A204.1 (cell line): Measurements from ENCODE around the gene PLCL2.
"Not testable (repeated sequence)": the region's sequence is repeated elsewhere in the genome, so short reads cannot be mapped to it uniquely, and the experiment has no call there.

ENCODE experiments used
- FAIRE-seq: peaks from 2 replicates; lab custom pipeline; 2012; peaks lifted over from hg19 to GRCh38; lab: Jason Lieb, UNC

Gene PLCL2

DNA sequence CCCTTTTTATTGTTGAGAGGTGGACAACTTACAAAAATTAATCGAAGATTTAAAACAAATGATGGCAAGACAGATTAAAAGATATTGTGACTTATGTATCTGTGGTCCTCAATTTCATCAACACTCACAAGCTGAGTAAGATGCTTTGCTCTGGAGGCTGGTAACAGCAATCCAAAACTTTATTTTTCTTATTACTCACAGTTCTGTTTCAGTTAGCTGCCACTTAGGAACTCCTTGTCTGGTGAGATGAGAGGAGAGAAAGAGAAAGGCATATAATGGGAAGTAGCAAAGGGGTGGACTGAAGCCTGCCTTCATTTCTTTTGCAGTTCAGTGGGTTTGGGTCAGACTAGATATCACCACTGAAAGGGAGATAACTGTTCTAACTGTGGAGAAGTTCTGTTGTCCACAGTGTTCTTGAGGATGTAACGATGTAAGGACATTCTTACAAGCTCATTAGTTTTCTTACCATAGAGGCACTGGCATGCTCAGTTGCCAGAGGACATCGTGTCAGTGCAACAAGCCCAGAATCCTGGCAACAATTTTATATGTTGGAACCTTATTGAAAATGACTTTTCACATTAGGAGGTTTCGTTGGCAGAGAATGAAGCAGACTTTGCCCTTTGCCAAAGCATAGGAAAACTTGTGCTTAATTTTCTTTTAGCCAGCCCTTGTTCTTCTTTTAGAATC, 93.6 kb downstream of the PLCL2 start:
- FAIRE-seq, result no peak

DNA sequence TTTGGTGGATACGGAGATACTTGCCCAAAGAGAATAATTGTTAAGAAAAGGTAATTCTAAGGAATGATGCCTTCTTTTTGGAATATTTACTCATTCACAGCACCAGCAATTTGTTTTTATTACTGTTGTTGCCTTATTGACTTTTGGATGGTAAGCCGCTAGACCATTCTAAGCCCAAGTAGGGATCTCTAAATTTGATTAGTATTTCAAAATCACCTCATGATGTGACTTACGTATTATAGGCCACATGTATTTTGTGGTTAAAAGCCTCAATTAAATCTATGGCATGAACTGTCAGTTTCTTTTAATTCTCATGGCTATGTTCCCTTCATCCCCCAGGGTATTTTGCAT, 94.1 kb downstream of the PLCL2 start:
- no peak for FAIRE-seq

DNA sequence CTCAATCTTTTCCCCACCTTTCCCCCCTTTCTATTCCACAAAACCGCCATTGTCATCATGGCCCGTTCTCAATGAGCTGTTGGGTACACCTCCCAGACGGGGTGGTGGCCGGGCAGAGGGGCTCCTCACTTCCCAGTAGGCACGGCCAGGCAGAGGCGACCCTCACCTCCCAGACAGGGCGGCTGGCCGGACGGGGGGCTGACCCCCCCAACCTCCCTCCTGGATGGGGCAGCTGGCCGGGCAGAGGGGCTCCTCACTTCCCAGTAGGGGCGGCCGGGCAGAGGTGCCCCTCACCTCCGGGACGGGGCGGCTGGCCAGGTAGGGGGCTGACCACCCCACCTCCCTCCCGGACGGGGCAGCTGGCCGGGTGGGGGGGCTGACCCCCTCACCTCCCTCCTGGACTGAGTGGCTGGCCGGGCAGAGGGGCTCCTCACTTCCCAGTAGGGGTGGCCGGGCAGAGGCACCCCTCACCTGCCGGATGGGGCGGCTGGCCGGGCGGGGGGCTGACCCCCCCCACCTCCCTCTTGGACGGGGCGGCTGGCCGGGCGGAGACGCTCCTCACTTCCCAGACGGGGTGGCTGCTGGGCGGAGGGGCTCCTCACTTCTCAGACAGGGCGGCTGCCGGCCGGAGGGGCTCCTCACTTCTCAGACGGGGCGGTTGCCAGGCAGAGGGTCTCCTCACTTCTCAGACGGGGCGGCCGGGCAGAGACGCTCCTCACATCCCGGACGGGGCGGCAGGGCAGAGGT, 95.2 kb downstream of the PLCL2 start:
- not testable (repeated sequence) for FAIRE-seq

DNA sequence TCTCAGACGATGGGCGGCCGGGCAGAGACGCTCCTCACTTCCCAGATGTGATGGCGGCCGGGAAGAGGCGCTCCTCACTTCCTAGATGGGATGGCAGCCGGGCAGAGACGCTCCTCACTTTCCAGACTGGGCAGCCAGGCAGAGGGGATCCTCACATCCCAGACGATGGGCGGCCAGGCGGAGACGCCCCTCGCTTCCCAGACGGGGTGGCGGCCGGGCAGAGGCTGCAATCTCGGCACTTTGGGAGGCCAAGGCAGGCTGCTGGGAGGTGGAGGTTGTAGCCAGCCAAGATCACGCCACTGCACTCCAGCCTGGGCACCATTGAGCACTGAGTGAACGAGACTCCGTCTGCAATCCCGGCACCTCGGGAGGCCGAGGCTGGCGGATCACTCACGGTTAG, 95.8 kb downstream of the PLCL2 start:
- not testable (repeated sequence) for FAIRE-seq

DNA sequence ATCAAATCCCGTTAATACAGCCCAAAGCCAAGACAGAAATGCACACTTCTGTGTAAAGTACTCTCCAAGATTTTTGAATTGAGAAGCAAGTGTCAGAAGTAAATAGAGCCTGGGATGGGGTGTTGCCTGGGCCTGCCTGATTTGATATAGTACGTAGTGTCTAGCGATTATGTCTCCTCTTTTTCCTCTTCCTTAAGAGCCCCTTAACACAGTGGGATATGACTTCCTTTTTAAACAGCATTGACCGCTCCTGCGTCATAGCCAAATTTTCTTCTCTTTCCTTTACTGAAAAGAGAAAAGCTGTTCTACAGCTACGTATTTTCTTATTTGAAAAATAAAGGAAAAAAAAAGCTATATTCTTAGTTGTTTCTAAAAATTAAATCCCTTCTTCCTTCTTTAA, 97.7 kb downstream of the PLCL2 start:
- FAIRE-seq, result no peak

DNA sequence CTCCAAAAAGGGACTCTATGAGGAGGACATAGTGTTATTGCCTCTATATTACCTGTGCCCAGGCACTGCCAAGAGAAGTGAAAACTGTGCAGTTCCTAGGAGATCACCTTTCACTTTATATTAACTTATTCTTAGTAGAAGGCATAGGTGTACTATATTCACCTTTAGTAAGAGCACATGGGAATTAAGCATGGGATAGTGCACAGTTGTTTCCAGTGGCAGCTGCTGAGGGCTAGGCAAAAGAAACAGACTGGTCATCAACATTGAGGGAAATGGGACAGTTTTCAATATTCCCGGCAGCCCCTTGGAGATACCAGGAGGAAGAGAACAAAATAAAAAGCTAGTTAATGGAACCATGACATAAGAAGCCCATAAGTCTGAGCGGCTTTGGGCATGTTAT, 100.9 kb downstream of the PLCL2 start:
- FAIRE-seq, result no peak

DNA sequence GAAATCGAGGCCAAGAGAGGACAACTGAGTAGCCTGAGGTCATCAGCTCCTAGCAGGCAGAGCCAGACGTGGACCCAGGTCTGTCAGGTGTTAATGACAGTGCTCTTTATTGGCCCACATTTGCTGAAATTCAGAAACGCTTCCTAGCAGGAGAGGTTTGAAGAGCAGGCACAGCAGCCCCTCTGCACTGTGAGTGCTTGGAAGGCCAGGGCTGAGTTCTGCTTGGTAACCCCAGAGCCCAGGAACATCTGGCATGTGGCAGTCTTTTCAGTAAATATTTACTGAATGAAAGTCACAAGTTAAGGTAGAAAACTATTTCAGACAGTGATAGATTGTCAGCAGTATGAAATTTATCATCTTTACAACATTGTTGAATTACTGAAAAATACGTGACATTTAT, 102.4 kb downstream of the PLCL2 start:
- FAIRE-seq, result no peak

DNA sequence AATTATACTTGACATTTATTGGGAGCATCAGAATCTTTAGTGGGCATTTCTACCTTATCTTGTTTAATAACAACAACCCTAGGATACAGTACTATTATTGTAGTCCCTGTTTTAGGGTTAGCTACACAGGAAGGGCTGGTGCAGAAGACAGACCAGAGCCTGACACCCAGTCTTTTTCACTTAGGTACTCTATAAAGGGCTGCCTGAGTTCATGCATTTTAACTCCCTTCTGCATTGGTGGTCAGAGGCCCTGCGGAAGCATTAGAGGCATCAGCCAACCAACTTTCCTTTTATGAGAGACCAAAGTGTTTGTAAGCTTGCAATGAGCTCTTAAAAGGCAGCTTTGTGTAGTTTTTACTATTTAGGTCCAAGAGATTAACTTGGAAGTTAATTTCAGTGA, 105.4 kb downstream of the PLCL2 start:
- no peak for FAIRE-seq

DNA sequence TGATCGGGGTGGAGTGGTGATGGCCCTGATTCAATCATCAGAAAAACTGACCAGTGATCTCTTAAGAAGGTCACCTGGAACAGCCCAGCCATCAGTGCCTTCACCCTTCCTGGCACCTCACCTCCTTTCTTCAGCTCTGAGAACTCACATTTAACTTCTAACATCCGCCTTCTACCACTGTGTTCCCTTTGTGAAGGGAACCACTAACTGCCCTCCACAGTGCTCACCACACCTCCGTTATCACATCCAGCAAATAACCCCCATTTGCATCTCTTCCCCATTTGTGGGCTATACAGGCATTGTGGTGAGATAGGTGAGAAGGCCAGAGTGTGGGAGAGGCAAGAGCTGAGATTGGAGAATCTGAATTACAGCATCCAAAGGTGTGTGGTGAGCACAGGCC, 107.4 kb downstream of the PLCL2 start:
- no peak for FAIRE-seq

DNA sequence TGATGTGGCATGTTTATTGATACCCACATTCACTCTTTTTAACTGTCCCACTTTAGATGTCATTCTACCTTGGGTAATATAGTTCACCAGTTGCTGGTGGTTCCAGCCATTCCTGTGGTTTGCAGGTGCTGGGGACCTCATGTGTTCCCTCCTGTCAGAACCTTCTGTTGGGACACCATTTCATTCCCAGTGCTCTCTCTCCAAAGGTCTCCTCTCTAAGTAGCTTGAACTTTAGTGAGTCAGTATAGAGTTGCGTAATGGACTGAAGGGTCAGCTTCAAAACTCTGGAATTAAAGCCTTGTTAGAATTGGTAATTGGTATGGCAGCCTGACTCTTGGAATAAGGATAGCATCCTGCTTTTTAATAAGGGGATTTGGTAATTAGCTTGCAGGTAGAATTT, 108.5 kb downstream of the PLCL2 start:
- no peak for FAIRE-seq

DNA sequence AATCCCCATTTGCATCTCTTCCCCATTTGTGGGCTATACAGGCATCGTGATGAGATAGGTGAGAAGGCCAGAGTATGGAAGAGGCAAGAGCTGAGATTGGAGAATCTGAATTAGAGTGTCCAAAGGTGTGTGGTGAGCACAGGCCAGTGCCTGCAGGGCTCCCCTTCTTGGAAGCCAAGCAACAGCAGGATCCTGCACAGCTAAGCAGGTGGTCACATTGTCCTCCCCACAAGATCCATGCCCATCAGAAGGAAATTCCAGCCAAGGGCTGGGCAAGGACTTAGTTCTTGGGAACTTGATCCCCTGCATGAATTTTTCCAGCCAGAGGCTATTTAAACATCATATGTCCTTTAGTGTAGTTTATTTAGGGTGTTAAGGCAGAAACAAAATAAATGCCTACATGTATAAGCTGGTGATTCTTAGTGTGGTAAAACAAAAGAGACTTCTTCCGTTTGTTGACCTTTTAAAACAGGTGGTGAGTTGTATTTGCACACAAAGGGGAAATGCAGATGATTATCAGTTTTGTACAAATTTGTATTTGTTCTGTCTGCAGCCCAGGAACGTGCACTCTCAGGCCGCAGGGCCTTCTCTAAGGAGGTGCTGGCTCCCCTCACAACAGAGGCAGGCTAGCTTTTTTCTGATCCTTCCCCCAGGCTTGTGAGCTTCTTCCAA, 110.2 kb downstream of the PLCL2 start:
- no peak for FAIRE-seq

DNA sequence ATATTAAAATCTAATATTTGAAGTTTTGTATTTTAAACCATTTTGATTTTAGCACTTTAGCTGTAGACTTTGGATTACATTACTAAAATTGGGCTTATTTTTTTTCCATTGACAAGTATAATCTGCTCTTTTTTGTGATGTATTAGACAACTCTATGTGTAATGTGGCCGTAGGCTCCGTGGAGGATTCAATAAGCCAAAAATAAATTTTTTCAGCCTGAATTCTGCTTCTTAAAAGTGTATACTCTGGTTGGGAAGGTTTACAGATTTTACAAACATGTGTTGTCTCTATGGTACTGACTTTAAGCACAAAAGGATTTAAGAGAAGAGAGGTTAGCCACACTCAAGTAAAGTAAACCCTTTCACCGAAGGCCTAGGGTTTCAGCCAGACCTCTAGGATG, 110.8 kb downstream of the PLCL2 start:
- no peak for FAIRE-seq

DNA sequence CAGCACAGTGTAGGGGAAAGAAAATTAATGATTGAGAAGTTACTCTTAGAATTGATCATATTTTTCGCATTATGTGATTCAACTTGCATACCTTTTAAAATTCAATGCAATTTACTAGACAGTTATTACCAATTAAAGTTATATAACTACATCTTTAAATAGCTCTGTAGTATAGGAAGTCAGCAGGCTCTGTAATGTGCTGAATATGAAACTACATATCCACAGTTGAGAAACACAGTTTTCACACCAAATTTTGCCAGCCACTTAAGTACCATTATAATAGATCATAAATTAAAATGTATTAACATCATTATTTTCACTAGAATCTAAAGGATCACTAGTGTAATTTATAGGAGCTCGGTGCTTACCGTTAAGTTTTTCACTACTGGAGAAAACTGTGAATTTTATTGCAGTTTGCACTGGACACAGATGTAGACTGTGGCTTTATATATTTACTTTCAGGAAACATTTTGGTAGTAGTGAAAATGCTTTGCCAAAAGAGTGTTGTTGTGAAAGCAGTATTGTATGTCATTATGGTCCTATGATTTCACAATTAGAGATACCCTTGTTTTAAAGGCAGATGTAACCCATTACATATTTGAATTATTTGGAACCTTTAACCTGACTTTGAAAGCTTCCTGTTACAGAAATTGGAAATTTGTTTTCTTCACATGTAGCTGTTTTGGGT, 113.6 kb downstream of the PLCL2 start:
- no peak for FAIRE-seq

DNA sequence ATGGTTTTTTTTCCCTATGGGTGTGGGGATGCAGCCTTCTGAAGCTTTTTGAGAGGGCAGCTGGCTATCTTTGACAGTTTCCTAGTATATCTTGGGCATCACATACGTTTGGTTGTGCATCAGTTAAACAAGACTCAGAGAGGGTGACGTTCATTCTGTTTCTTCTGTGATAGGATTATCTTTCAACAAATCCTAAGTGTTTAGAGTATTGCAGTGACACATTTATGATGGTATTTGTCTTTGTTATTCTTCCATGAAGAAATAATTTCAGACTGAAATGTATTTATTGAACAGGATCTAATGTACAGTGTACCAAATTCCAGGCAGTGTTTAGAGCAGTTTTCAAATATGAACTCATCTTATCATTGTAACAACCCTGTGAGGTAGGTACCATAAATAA, 114.4 kb downstream of the PLCL2 start:
- no peak for FAIRE-seq

DNA sequence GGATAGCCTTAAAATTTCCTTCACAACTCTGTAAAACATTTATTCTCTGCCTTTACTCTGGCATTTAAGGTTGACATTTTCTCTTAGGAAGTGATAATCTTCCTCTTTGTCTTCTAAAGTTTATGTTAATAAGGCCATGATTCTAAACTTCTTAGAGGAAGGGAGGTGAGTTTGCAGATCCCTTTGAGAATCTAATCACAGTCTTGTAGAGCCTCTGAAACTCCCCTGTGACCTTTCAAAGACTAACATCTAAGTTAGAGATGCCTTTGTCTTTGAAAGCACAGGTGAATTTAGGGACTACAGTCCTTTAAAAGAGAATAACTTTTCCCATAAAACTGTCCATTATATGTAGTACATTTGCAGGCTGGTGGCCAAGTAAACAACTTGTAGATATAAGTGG, 115.1 kb downstream of the PLCL2 start:
- no peak for FAIRE-seq

DNA sequence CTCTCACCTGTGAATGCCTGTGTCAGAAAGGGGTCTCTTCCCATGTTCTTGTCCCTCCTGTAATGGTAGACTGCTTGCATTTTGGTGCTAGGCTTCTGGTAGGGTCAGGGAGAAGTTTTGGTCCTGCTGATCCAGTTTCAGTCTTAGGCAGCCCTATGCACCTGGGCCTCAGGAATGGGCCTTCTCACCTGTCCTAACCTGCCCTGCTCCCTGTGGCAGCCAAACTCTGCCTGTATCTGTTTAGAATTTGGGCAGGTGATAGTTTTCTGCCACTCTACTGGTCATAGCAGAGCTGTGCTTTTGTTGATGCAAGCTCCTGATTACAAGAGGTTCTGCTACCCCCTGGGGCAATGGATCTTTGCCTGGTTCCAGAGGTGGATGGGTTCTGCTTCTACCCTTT, 118.7 kb downstream of the PLCL2 start:
- no peak for FAIRE-seq

DNA sequence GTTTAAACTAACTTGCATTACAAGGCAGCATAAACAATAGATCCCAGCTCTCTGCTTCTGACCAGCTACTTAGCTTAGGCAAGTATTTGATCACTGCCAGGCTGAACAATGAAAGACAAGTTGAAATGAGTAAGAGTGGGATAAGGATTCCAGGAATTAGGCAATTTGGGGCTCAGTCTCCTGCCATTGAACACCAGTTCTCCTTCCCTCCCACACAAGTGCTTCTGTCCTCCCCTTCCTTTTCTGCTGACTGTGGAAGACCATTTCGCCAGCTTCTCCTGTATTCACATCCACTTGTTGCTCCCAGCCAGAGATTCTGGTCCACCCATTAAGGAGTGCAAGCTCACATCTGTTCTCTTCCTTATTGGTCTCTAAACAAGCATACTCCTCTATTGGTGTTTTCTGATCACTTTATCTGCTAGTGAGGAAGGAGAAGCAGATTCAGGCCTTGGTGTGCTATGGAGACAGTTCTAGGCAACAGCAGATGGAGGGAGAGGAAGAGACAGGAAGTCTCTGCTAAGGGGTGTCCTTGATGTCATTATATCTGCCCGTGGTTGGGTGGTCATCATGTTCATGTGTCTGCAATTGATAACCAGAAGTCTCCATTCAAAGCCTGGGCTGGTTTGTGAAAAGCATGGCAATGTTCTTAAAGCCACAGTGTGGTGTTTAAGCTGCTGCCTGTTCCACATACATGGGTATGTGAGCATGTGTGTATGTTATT, 121.5 kb downstream of the PLCL2 start:
- no peak for FAIRE-seq

DNA sequence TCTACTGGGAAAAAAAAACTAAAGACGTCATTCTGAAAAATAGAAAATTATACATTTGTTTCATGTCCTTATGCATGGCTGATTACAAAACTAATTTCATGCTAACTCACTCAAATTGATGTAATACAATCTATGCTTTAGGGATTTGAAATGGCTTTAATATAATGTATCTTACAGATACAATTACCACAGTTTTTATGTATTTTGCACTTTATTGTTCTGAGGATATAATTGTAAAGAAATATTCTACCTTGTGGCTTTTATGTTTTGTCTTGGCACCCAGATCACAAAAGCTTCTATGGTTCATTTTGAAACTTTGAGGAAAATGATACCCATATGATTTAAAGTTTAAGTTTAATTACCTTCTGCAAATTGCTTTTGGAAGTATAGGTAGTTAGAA, 122.5 kb downstream of the PLCL2 start:
- FAIRE-seq, result no peak

DNA sequence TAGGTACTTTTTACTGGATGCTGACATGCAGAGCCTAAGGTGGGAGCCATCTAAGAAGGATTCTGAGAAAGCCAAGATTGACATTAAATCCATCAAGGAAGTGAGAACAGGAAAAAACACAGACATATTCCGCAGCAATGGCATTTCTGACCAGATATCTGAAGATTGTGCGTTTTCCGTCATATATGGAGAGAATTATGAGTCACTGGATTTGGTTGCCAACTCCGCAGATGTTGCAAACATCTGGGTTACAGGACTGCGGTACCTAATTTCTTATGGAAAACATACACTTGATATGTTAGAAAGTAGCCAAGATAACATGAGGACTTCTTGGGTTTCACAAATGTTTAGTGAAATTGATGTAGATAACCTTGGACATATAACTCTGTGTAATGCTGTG, 125.1 kb downstream of the PLCL2 start:
- no peak for FAIRE-seq

DNA sequence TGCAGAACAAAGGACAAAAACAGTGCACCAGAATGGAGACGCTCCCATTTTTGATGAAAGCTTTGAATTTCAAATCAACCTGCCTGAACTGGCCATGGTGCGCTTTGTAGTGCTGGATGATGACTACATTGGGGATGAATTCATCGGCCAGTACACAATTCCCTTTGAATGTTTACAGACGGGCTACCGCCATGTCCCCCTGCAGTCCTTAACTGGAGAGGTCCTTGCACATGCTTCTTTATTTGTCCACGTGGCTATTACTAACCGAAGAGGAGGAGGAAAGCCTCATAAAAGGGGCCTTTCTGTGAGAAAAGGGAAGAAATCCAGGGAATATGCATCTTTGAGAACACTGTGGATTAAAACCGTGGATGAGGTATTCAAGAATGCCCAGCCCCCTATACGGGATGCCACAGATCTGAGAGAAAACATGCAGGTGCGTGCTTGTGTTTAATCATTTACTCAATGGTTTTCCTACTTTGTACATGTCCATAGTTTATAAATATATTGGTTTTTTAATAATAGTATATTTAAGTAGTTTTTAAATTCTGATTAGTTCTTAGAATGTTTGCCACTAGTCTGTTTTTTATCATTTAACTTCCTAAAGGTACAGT, 127.1 kb downstream of the PLCL2 start:
- no peak for FAIRE-seq

DNA sequence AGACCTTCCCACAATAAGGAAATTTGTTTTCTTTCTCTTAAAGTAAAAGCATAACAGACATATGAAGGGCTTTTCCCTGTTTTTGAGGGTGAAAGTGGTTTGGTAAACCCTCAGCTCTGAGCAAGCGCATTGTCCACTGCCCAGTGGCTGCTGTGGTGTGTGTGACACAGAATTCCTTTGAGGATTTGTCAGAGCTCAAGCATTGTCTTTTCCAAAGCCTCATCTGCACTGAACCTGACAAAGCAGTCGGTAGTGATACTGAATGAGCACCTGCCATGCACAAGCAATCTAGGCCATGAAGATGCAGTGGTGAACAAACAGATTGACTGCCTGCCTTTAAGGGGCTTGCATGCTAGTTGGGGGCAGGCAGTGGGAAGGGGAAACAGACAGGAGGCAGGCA, 128.3 kb downstream of the PLCL2 start:
- FAIRE-seq, result no peak

DNA sequence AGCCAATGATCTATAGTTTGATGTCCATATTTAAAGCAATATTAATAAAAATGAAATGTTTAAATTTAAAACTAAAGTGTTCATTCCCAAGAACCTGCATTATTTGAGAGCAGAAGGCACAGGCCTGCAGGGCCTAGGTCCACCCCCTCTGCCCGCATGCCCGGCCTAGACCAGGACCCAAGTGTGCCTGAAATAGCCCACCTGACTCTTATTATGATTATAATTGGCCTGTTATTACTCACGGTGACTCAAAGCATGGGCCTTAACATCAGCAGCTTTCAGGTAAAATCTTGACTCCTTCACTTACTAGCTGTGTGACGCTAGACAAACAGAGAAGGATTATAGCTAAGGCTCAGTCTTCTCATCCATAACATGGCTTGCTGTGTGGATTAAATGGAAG, 128.8 kb downstream of the PLCL2 start:
- no peak for FAIRE-seq
